GM12878 (cell line): ENCODE results near the gene CEP68. TPM values are rescaled to one million over a fixed set of nuclear protein-coding genes. Genes with fewer than 3 reads are reported as not detected.

Experiments used
- ATAC-seq: fragments of 200-7000 bp; cut with Tn5 transposase; 3 replicates; pipeline ENCODE4 v1.9.1; 2020; ENCODE audit warnings: mild to moderate bottlenecking, moderate library complexity
- BruUV-seq: library from RNA; stranded (reverse); fragments of 400-500 nt; replicated peaks from 2 replicates; lab custom pipeline; 2021; lab: Mats Ljungman, UMichigan
- CTCF ChIA-PET: fragments of 300-600 bp; sonication (Branson Sonifier 250); formaldehyde crosslinking; extraction: SDS; loops from one replicate; lab custom pipeline; 2021; ENCODE audit warnings: inconsistent platforms; lab: Yijun Ruan, JAX
- POLR2A ChIA-PET: fragments of 350-600 bp; formaldehyde crosslinking; extraction: SDS; loops from one replicate; lab custom pipeline; 2021; ENCODE audit warnings: inconsistent platforms; lab: Charles Lee
- RAD21 ChIA-PET: fragments of 300-600 bp; sonication (Branson Sonifier 250); formaldehyde crosslinking; loops from one replicate; lab custom pipeline; 2023; ENCODE audit warnings: antibody characterized with exemption; ENCODE audit not compliant: unreplicated experiment; lab: Charles Lee
- SMC1A ChIA-PET: fragments of 300-600 bp; sonication (Branson Sonifier 250); formaldehyde crosslinking; loops from one replicate; lab custom pipeline; 2023; ENCODE audit not compliant: unreplicated experiment, uncharacterized antibody; lab: Charles Lee
- DNase-seq: peaks from one replicate; pipeline ENCODE4 v3.0.0-alpha.2; 2011; ENCODE audit warnings: low read depth, low spot score
- FAIRE-seq: peaks from 3 replicates; lab custom pipeline; 2011; peaks lifted over from hg19 to GRCh38; lab: Jason Lieb, UNC
- H2AFZ ChIP-seq: 2 replicates; pipeline ENCODE4 v1.6.0; 2011; ENCODE audit warnings: low read depth, low read length, control low read depth; ENCODE audit not compliant: control insufficient read depth
- H3K27ac ChIP-seq: 2 replicates; pipeline ENCODE4 v1.5.1; 2011; ENCODE audit warnings: control low read depth; ENCODE audit not compliant: control insufficient read depth, insufficient read depth
- H3K27me3 ChIP-seq, 2 experiments: replicated peaks in 1 of 2; 2 replicates each; pipeline versions ENCODE4 v1.6.0 to v1.6.1; 2011; ENCODE audit warnings: low read length in 1 of 2; ENCODE audit not compliant: control insufficient read depth in 2 of 2, insufficient read depth in 2 of 2
- H3K36me3 ChIP-seq, 2 experiments: 2 replicates each; pipeline ENCODE4 v1.5.1; 2011; ENCODE audit warnings: low read length in 1 of 2; ENCODE audit not compliant: control insufficient read depth in 2 of 2, insufficient read depth in 2 of 2
- H3K4me1 ChIP-seq: 2 replicates; pipeline ENCODE4 v1.6.1; 2011; ENCODE audit warnings: mild to moderate bottlenecking, low read length, moderate library complexity, mixed read lengths; ENCODE audit not compliant: control insufficient read depth, insufficient read depth
- H3K4me2 ChIP-seq: 2 replicates; pipeline ENCODE4 v1.6.0; 2011; ENCODE audit warnings: control low read depth; ENCODE audit not compliant: control insufficient read depth, insufficient read depth
- H3K4me3 ChIP-seq: fragments of 200-600 bp; sonication (generic); 2 replicates; pipeline ENCODE4 v1.5.1; 2016
- H3K79me2 ChIP-seq: 2 replicates; pipeline ENCODE4 v1.6.0; 2011; ENCODE audit warnings: low read length; ENCODE audit not compliant: control insufficient read depth, insufficient read depth
- H3K9ac ChIP-seq: 2 replicates; pipeline ENCODE4 v1.8.0; 2011; ENCODE audit warnings: low read length, control low read depth, mixed read lengths; ENCODE audit not compliant: control insufficient read depth, insufficient read depth
- H3K9me3 ChIP-seq: replicated peaks from 3 replicates; pipeline ENCODE4 v1.5.1; 2011; ENCODE audit warnings: mild to moderate bottlenecking, low read length; ENCODE audit not compliant: control insufficient read depth, insufficient read depth
- H4K20me1 ChIP-seq: 2 replicates; pipeline ENCODE4 v1.6.0; 2011; ENCODE audit not compliant: control insufficient read depth, insufficient read depth
- ATF7 ChIP-seq: fragments of 450-650 bp; IDR thresholded peaks from 2 replicates; pipeline ENCODE4 v1.6.1; 2016; ENCODE audit warnings: low read depth, mild to moderate bottlenecking
- HDAC6 ChIP-seq: fragments of 200-600 bp; sonication (generic); IDR thresholded peaks from one replicate; pipeline ENCODE4 v1.8.0; 2017; ENCODE audit warnings: antibody characterized with exemption; ENCODE audit not compliant: unreplicated experiment
- MXI1 ChIP-seq: fragments of 150-350 bp; IDR thresholded peaks from 2 replicates; pipeline ENCODE4 v1.6.1; 2011; ENCODE audit warnings: low read depth, mild to moderate bottlenecking, inconsistent platforms, low read length, improper control_type of control experiment
- NR2F1 ChIP-seq: fragments of 450-650 bp; conservative IDR thresholded peaks from 2 replicates; pipeline ENCODE4 v1.6.1; 2017; ENCODE audit warnings: mild to moderate bottlenecking
- RELA ChIP-seq: fragments of 450-650 bp; IDR thresholded peaks from 2 replicates; pipeline ENCODE4 v1.8.0; 2014; ENCODE audit warnings: borderline replicate concordance; ENCODE audit not compliant: partially characterized antibody
- RUNX3 ChIP-seq: IDR thresholded peaks from 2 replicates; pipeline ENCODE4 v1.6.1; 2012; ENCODE audit warnings: low read length, inconsistent platforms
- ZBED1 ChIP-seq: IDR thresholded peaks from 2 replicates; pipeline ENCODE4 v1.6.1; 2016; ENCODE audit warnings: borderline replicate concordance
- WGBS: methylation state at CpG from one replicate; pipeline ENCODE4 v1.1.6; 2016; ENCODE audit warnings: low lambda C conversion rate; ENCODE audit not compliant: insufficient replicate concordance, insufficient coverage; ENCODE audit errors: missing lambda C conversion rate; 5-methylcytosine and 5-hydroxymethylcytosine counted together
- in situ Hi-C: fragments of 300-500 bp; cut with MboI; formaldehyde crosslinking; loops from 9 replicates; pipeline ENCODE4 v1.14.3; 2018; ENCODE audit warnings: mixed read lengths
- intact Hi-C: fragments of 100-400 bp; cut with micrococcal nuclease; formaldehyde crosslinking; loops from one replicate; pipeline ENCODE4 v1.14.2; 2022; ENCODE audit not compliant: unreplicated experiment
- polyA plus RNA-seq, 11 experiments: library from polyadenylated mRNA; depleted of rRNA in 4 of 11; unstranded in 6 of 11; stranded (reverse) in 5 of 11; fragments of >200 nt; fragmentation: Nextera tagmentation in 4 of 11; fragmentation: Illumina TruSeq in 1 of 11; extraction: Ambion mirVana in 4 of 11; extraction: Trizol in 1 of 11; gene quantifications; 1 replicate in 1 of 11; 2 replicates in 10 of 11; pipeline versions ENCODE4 v1.2.1 to v1.2.3, GENCODE V29; 2011 to 2016; ENCODE audit warnings: inconsistent platforms in 2 of 11, missing spikeins in 2 of 11, low read depth in 1 of 11
- total RNA-seq, 4 experiments: library from RNA; depleted of rRNA in 3 of 4; stranded (reverse); fragments of >200 nt in 3 of 4; fragmentation: Illumina TruSeq in 1 of 4; extraction: Trizol in 1 of 4; gene quantifications; 2 replicates each; pipeline versions ENCODE4 v1.2.1 to v1.2.3, GENCODE V29; 2013 to 2021
- TF ChIP-seq, protein P1 (sequence below): fragments of 450-650 bp; IDR thresholded peaks from 2 replicates; pipeline ENCODE4 v1.6.1; 2016; ENCODE audit warnings: mild to moderate bottlenecking
- TF ChIP-seq, protein P2 (sequence below): IDR thresholded peaks from 2 replicates; pipeline ENCODE4 v1.6.1; 2012; ENCODE audit warnings: low read depth, low read length, improper control_type of control experiment
- TF ChIP-seq, protein P3 (sequence below): fragments of 450-650 bp; IDR thresholded peaks from 2 replicates; pipeline ENCODE4 v1.6.1; 2018; ENCODE audit warnings: mild to moderate bottlenecking, low read depth, moderate library complexity; ENCODE audit not compliant: partially characterized antibody
- TF ChIP-seq, protein P4 (sequence below): fragments of 450-650 bp; IDR thresholded peaks from 2 replicates; pipeline ENCODE4 v1.6.1; 2017; ENCODE audit warnings: mild to moderate bottlenecking, low read depth, inconsistent platforms; ENCODE audit not compliant: poor library complexity, severe bottlenecking
- TF ChIP-seq, protein P5 (sequence below): IDR thresholded peaks from 2 replicates; pipeline ENCODE4 v1.6.1; 2011; ENCODE audit warnings: borderline replicate concordance, low read depth, mild to moderate bottlenecking, moderate library complexity, mixed read lengths, low read length; ENCODE audit not compliant: insufficient read depth; ENCODE audit errors: extremely low read length

CEP68 gene
- total and polyA plus RNA-seq, 10 of the 15 experiments (the other 5 are each of a cell fraction or from before 2014, with no cell fraction given), result 1.1 to 11.1 (median 7.4) TPM

DNA sequence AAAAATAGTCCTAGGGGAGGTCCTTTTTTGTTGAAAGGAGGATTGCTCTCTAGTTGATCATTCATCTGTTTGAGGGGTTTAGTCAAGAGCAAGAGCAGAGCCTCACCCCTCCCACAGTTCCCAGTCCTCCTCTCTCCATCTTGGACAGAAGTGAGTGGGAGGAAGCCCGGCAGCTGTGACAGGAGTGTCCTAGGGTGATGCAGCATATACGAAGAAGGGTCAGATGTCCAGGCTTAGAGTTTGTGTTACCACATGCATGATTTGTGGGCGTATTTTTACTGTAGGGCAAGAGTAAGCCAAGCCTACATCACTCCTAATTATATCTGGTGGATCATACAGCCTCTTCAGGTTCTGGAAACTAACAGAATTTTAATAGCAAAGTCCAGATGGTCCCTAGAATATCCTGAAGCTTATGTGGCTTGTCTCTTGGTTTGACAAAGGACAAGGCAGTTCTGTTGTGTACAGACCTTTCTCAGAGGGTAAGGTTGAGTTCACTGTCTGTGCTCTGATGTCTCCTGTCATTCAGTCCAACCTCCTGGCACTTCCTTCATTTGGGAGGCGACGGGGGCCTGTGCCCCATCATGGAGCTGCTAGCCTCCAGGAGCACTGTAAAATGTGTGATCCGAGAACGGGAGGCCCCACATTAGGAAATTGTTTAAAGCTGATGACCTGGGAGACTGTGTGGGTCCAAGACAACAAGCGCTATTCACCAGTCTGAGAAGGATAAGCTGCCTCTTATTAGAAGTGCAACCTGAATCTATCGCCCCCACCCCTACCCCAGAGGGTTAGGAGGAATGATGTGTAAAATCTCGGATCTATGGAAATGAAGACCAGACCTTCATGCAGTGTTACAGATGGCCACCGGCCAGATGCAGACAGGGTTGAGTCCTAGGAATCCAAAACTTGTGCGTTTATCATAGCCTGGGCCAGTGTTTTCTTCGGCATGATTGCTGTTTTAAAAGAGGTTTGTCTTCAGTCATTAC lies 6.9 kb downstream of the CEP68 start:
- Histone ChIP-seq H3K79me2 (no peaks in the 10 kb centered on the region; the same call in none of the 2 replicates), H3K4me1 (peaks cover 12% of the 10 kb centered on the region), H3K27ac (no peak overlapping the region), H3K4me2 (no peak overlapping the region), H3K27me3 (no peaks in the 10 kb centered on the region), H4K20me1 (no peaks in the 10 kb centered on the region), H3K9me3 (no peaks in the 10 kb centered on the region), H3K4me3 (no peak overlapping the region), H3K36me3 (no peaks in the 10 kb centered on the region; a peak in 1 of 4 replicates), H2AFZ (no peak overlapping the region), H3K9ac (no peak overlapping the region)
- CTCF ChIA-PET, result interaction anchor here (1.2 to 5.7 kb wide), 9 partner anchors 15 to 510 kb away, joined by 3 to 117 read pairs (median 20); partner anchors contain the start of gene RAB1A
- in situ Hi-C loops (loop anchor here (10.0 kb wide), 1 partner anchor 102 kb away; no protein-coding TSS in a partner anchor), intact Hi-C loops (loop anchor here (5.0 to 10.0 kb wide), 2 partner anchors 372 to 489 kb away; partner anchors contain the start of gene SPRED2)
- SMC1A ChIA-PET, result interaction anchor here (0.7 to 3.0 kb wide), 8 partner anchors 18 to 511 kb away, joined by 3 to 56 read pairs (median 4); no protein-coding TSS in a partner anchor
- BruUV-seq, result no TSS peak
- FAIRE-seq (no peak), ATAC-seq (no peak), DNase-seq (no peak)
- POLR2A ChIA-PET, result no interaction called here
- WGBS, result 89% methylated on average over 13 of the region's 13 CpGs
- no peak for TF ChIP-seq NR2F1
- TF ChIP-seq, protein P1, sequence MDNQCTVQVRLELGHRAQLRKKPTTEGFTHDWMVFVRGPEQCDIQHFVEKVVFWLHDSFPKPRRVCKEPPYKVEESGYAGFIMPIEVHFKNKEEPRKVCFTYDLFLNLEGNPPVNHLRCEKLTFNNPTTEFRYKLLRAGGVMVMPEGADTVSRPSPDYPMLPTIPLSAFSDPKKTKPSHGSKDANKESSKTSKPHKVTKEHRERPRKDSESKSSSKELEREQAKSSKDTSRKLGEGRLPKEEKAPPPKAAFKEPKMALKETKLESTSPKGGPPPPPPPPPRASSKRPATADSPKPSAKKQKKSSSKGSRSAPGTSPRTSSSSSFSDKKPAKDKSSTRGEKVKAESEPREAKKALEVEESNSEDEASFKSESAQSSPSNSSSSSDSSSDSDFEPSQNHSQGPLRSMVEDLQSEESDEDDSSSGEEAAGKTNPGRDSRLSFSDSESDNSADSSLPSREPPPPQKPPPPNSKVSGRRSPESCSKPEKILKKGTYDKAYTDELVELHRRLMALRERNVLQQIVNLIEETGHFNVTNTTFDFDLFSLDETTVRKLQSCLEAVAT, result no peak
- no peak for TF ChIP-seq HDAC6
- TF ChIP-seq, protein P2, sequence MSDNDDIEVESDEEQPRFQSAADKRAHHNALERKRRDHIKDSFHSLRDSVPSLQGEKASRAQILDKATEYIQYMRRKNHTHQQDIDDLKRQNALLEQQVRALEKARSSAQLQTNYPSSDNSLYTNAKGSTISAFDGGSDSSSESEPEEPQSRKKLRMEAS, result no peak
- TF ChIP-seq, protein P3, sequence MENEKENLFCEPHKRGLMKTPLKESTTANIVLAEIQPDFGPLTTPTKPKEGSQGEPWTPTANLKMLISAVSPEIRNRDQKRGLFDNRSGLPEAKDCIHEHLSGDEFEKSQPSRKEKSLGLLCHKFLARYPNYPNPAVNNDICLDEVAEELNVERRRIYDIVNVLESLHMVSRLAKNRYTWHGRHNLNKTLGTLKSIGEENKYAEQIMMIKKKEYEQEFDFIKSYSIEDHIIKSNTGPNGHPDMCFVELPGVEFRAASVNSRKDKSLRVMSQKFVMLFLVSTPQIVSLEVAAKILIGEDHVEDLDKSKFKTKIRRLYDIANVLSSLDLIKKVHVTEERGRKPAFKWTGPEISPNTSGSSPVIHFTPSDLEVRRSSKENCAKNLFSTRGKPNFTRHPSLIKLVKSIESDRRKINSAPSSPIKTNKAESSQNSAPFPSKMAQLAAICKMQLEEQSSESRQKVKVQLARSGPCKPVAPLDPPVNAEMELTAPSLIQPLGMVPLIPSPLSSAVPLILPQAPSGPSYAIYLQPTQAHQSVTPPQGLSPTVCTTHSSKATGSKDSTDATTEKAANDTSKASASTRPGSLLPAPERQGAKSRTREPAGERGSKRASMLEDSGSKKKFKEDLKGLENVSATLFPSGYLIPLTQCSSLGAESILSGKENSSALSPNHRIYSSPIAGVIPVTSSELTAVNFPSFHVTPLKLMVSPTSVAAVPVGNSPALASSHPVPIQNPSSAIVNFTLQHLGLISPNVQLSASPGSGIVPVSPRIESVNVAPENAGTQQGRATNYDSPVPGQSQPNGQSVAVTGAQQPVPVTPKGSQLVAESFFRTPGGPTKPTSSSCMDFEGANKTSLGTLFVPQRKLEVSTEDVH, result no peak
- no peak for TF ChIP-seq MXI1
- no peak for TF ChIP-seq ATF7
- TF ChIP-seq, protein P4, sequence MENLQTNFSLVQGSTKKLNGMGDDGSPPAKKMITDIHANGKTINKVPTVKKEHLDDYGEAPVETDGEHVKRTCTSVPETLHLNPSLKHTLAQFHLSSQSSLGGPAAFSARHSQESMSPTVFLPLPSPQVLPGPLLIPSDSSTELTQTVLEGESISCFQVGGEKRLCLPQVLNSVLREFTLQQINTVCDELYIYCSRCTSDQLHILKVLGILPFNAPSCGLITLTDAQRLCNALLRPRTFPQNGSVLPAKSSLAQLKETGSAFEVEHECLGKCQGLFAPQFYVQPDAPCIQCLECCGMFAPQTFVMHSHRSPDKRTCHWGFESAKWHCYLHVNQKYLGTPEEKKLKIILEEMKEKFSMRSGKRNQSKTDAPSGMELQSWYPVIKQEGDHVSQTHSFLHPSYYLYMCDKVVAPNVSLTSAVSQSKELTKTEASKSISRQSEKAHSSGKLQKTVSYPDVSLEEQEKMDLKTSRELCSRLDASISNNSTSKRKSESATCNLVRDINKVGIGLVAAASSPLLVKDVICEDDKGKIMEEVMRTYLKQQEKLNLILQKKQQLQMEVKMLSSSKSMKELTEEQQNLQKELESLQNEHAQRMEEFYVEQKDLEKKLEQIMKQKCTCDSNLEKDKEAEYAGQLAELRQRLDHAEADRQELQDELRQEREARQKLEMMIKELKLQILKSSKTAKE, result no peak
- TF ChIP-seq RELA, result no peak
- TF ChIP-seq RUNX3, result no peak
- no peak for TF ChIP-seq ZBED1
- TF ChIP-seq, protein P5, sequence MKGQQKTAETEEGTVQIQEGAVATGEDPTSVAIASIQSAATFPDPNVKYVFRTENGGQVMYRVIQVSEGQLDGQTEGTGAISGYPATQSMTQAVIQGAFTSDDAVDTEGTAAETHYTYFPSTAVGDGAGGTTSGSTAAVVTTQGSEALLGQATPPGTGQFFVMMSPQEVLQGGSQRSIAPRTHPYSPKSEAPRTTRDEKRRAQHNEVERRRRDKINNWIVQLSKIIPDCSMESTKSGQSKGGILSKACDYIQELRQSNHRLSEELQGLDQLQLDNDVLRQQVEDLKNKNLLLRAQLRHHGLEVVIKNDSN, result no peak
- RAD21 ChIA-PET, result interaction anchor here (1.3 to 2.4 kb wide), 2 partner anchors 101 to 123 kb away, joined by 3 to 35 read pairs; no protein-coding TSS in a partner anchor
